ENCODE measurements around the gene CDK18. TPM values are rescaled to one million over a fixed set of nuclear protein-coding genes. Genes with fewer than 3 reads are reported as not detected.

CDK18 gene
- polyA plus RNA-seq, 1 donor (not counting 4 experiments of a cell fraction or from before 2014, with no cell fraction given) = 10.9 TPM

- Histone ChIP-seq H2AFZ (ENCODE audit: control insufficient read depth, low read length) (no peak overlapping the region), H3K9me1 (ENCODE audit: control insufficient read depth, extremely low read depth, insufficient read depth, low read length) (no peaks in the 10 kb centered on the region), H3K79me2 (ENCODE audit: control insufficient read depth, insufficient read depth, low read length) (no peaks in the 10 kb centered on the region), H3K4me2 (ENCODE audit: control insufficient read depth, extremely low read depth, insufficient read depth, low read depth, low read length) (no peak overlapping the region), H3K9me3 (ENCODE audit: control insufficient read depth, low read depth, low read length) (no peaks in the 10 kb centered on the region), H3K27ac (ENCODE audit: control insufficient read depth, insufficient read depth, low read length) (no peak overlapping the region), H3K4me1 (ENCODE audit: control insufficient read depth, extremely low read depth, insufficient read depth, low read length) (no peaks in the 10 kb centered on the region), H4K20me1 (ENCODE audit: control insufficient read depth, extremely low read depth, insufficient read depth, low read length) (no peaks in the 10 kb centered on the region), H3K9ac (ENCODE audit: control insufficient read depth, extremely low read depth, insufficient read depth, low read length) (no peak overlapping the region), H3K36me3 (ENCODE audit: control insufficient read depth in 2 of 2, extremely low read depth in 1 of 2, insufficient read depth in 2 of 2, low read length in 2 of 2) (peaks cover 0 to 2% of the 10 kb centered on the region in 2 experiments), H3K27me3 (ENCODE audit: control insufficient read depth, extremely low read depth, insufficient read depth, low read length) (no peaks in the 10 kb centered on the region), H3K4me3 (ENCODE audit: control insufficient read depth in 2 of 3, extremely low read depth in 1 of 3, insufficient read depth in 2 of 3, low read depth in 1 of 3, low read length in 3 of 3) (no peak overlapping the region)
- no peak for FAIRE-seq
- no peak for TF ChIP-seq CTCF (optimal IDR thresholded peaks at IDR 0.05 in 1 of 3, IDR thresholded peaks at IDR 0.05 in 1 of 3, conservative IDR thresholded peaks at IDR 0.05 in 1 of 3; ENCODE audit: extremely low read depth in 1 of 3, insufficient read depth in 2 of 3, low read length in 3 of 3)
- TF ChIP-seq EZH2 (IDR thresholded peaks at IDR 0.05; ENCODE audit: low read length) = no peak
- DNase-seq (ENCODE audit: low read depth, low spot score) = no peak
- dilution Hi-C loops (cut with MboI; ENCODE audit: extremely low pct_ligation_motif_present, low sequenced_read_pairs) = no loop called here
Measured at GRCh38 chr1:205537386-205538018, 33.0 kb downstream of the CDK18 start.

GRCh38 chr1:205538235-205538840, 33.9 kb downstream of the CDK18 start:
- H3K36me3 ChIP-seq (ENCODE audit: control insufficient read depth in 2 of 2, extremely low read depth in 1 of 2, insufficient read depth in 2 of 2, low read length in 2 of 2) = peaks cover 0 to 2% of the 10 kb centered on the region in 2 experiments
- H3K79me2 ChIP-seq (ENCODE audit: control insufficient read depth, insufficient read depth, low read length) = no peaks in the 10 kb centered on the region
- dilution Hi-C loops (cut with MboI; ENCODE audit: extremely low pct_ligation_motif_present, low sequenced_read_pairs) = no loop called here
- no peaks in the 10 kb centered on the region for H3K27me3 ChIP-seq (ENCODE audit: control insufficient read depth, extremely low read depth, insufficient read depth, low read length)
- TF ChIP-seq EZH2 (IDR thresholded peaks at IDR 0.05; ENCODE audit: low read length) = no peak
- no peak for TF ChIP-seq CTCF (optimal IDR thresholded peaks at IDR 0.05 in 1 of 3, IDR thresholded peaks at IDR 0.05 in 1 of 3, conservative IDR thresholded peaks at IDR 0.05 in 1 of 3; ENCODE audit: extremely low read depth in 1 of 3, insufficient read depth in 2 of 3, low read length in 3 of 3)
- no peaks in the 10 kb centered on the region for H3K9me3 ChIP-seq (ENCODE audit: control insufficient read depth, low read depth, low read length)
- FAIRE-seq (no peak), DNase-seq (ENCODE audit: low read depth, low spot score) (no peak)
- no peak overlapping the region for H3K9ac ChIP-seq (ENCODE audit: control insufficient read depth, extremely low read depth, insufficient read depth, low read length)
- H3K9me1 ChIP-seq (ENCODE audit: control insufficient read depth, extremely low read depth, insufficient read depth, low read length) = no peaks in the 10 kb centered on the region
- H3K4me1 ChIP-seq (ENCODE audit: control insufficient read depth, extremely low read depth, insufficient read depth, low read length) = peaks cover 3% of the 10 kb centered on the region
- H3K27ac ChIP-seq (ENCODE audit: control insufficient read depth, insufficient read depth, low read length) = no peak overlapping the region
- H2AFZ ChIP-seq (ENCODE audit: control insufficient read depth, low read length) = no peak overlapping the region
- no peaks in the 10 kb centered on the region for H4K20me1 ChIP-seq (ENCODE audit: control insufficient read depth, extremely low read depth, insufficient read depth, low read length)
- H3K4me3 ChIP-seq (ENCODE audit: control insufficient read depth in 2 of 3, extremely low read depth in 1 of 3, insufficient read depth in 2 of 3, low read depth in 1 of 3, low read length in 3 of 3) = no peak overlapping the region
- H3K4me2 ChIP-seq (ENCODE audit: control insufficient read depth, extremely low read depth, insufficient read depth, low read depth, low read length) = no peak overlapping the region

Data from keratinocyte (primary cell).